K562 (cell line): ENCODE measurements around the gene ATP9B. TPM values are rescaled to one million over a fixed set of nuclear protein-coding genes. Genes with fewer than 3 reads are reported as not detected.

Source experiments
- ARID1B ChIP-seq: fragments of 450-650 bp; IDR thresholded peaks from 2 replicates; pipeline ENCODE4 v1.6.1; 2016; ENCODE audit warnings: antibody characterized with exemption, mild to moderate bottlenecking, inconsistent platforms
- CC2D1A ChIP-seq: fragments of 450-650 bp; IDR thresholded peaks from 2 replicates; pipeline ENCODE4 v1.6.1; 2017; ENCODE audit warnings: mild to moderate bottlenecking
- CREM ChIP-seq: IDR thresholded peaks from 2 replicates; pipeline ENCODE4 v1.6.1; 2014; ENCODE audit warnings: antibody characterized with exemption, low read depth
- E2F6 ChIP-seq, 2 experiments: IDR thresholded peaks; 2 replicates each; pipeline ENCODE4 v1.6.1; 2011; ENCODE audit warnings: borderline replicate concordance in 1 of 2, control low read depth in 1 of 2, low read depth in 1 of 2, low read length in 1 of 2, mild to moderate bottlenecking in 1 of 2, mixed read lengths in 1 of 2, moderate library complexity in 1 of 2; ENCODE audit not compliant: insufficient read depth in 1 of 2, insufficient read length in 1 of 2, poor library complexity in 1 of 2, severe bottlenecking in 1 of 2; ENCODE audit errors: extremely low read depth in 1 of 2
- EGR1 ChIP-seq: fragments of 450-650 bp; conservative IDR thresholded peaks from 2 replicates; pipeline ENCODE4 v1.6.1; 2017; ENCODE audit warnings: mild to moderate bottlenecking
- HIVEP1 ChIP-seq: fragments of 250-450 bp; sonication (Bioruptor Pico); IDR thresholded peaks from 2 replicates; pipeline ENCODE4 v1.4.0; 2020; ENCODE audit warnings: mild to moderate bottlenecking
- HNRNPLL ChIP-seq: fragments of 200-400 bp; formaldehyde crosslinking; IDR thresholded peaks from 2 replicates; pipeline ENCODE4 v1.6.1; 2017; ENCODE audit warnings: low read length, low read depth, mild to moderate bottlenecking; ENCODE audit not compliant: poor library complexity, severe bottlenecking
- ILF3 ChIP-seq: fragments of 450-650 bp; IDR thresholded peaks from 2 replicates; pipeline ENCODE4 v1.6.1; 2018; ENCODE audit warnings: antibody characterized with exemption, mild to moderate bottlenecking, moderate library complexity, borderline replicate concordance
- JUND ChIP-seq, 2 experiments: IDR thresholded peaks; 2 replicates in 1 of 2; 3 replicates in 1 of 2; pipeline ENCODE4 v1.6.1; 2011; ENCODE audit warnings: borderline replicate concordance in 2 of 2, low read depth in 2 of 2, low read length in 2 of 2, improper control_type of control experiment in 1 of 2, missing biosample characterization in 1 of 2, missing genetic modification characterization in 1 of 2, missing genetic modification reagents in 1 of 2
- KHSRP ChIP-seq: fragments of 450-650 bp; IDR thresholded peaks from 2 replicates; pipeline ENCODE4 v1.6.1; 2017
- MBD2 ChIP-seq: sonication (generic); IDR thresholded peaks from 2 replicates; pipeline ENCODE4 v1.6.1; 2016; ENCODE audit warnings: low read depth, borderline replicate concordance
- MEIS2 ChIP-seq: fragments of 450-650 bp; IDR thresholded peaks from 2 replicates; pipeline ENCODE4 v1.6.1; 2014; ENCODE audit warnings: mild to moderate bottlenecking; ENCODE audit not compliant: partially characterized antibody
- MYC ChIP-seq, 2 experiments: fragments of 250-450 bp in 1 of 2; sonication (Bioruptor Pico) in 1 of 2; IDR thresholded peaks; 2 replicates each; pipeline versions ENCODE4 v1.5.1 to v1.6.1; 2012 to 2021; ENCODE audit warnings: low read depth in 2 of 2, borderline replicate concordance in 1 of 2, improper control_type of control experiment in 1 of 2, low read length in 1 of 2, mild to moderate bottlenecking in 1 of 2, moderate library complexity in 1 of 2
- POU5F1 ChIP-seq: fragments of 150-350 bp; IDR thresholded peaks from 2 replicates; pipeline ENCODE4 v1.6.1; 2014; ENCODE audit warnings: borderline replicate concordance, low read length, low read depth, mild to moderate bottlenecking; ENCODE audit not compliant: partially characterized antibody
- RBM39 ChIP-seq: fragments of 200-400 bp; formaldehyde crosslinking; optimal IDR thresholded peaks from 2 replicates; pipeline ENCODE3; 2018; ENCODE audit warnings: low read depth, low read length
- SMARCE1 ChIP-seq: fragments of 450-650 bp; IDR thresholded peaks from 2 replicates; pipeline ENCODE4 v1.7.1; 2016; ENCODE audit warnings: mild to moderate bottlenecking
- TAL1 ChIP-seq: fragments of 450-650 bp; IDR thresholded peaks from 2 replicates; pipeline ENCODE4 v1.6.1; 2016; ENCODE audit warnings: mild to moderate bottlenecking
- TCF3 ChIP-seq: sonication (generic); formaldehyde crosslinking; IDR thresholded peaks from 2 replicates; pipeline ENCODE4 v1.4.0; 2020; ENCODE audit warnings: mild to moderate bottlenecking, missing genetic modification reagents
- TFAM ChIP-seq: fragments of 250-450 bp; sonication (Bioruptor Pico); conservative IDR thresholded peaks from 2 replicates; pipeline ENCODE4 v1.5.0; 2021; ENCODE audit warnings: mild to moderate bottlenecking, moderate library complexity
- TOE1 ChIP-seq, 2 experiments: fragments of 450-650 bp in 1 of 2; sonication (generic) in 1 of 2; formaldehyde crosslinking in 1 of 2; IDR thresholded peaks; 2 replicates each; pipeline versions ENCODE4 v1.7.1 to v1.8.0; 2016 to 2022; ENCODE audit warnings: borderline replicate concordance in 2 of 2, mild to moderate bottlenecking in 2 of 2, antibody characterized with exemption in 1 of 2, inconsistent platforms in 1 of 2, low read depth in 1 of 2, missing genetic modification reagents in 1 of 2, moderate library complexity in 1 of 2
- ZBTB2 ChIP-seq: fragments of 450-650 bp; IDR thresholded peaks from 2 replicates; pipeline ENCODE4 v1.6.1; 2016; ENCODE audit warnings: antibody characterized with exemption
- ZC3H8 ChIP-seq: fragments of 450-650 bp; IDR thresholded peaks from 2 replicates; pipeline ENCODE4 v1.6.1; 2017
- ZEB2 ChIP-seq: fragments of 450-650 bp; IDR thresholded peaks from 2 replicates; pipeline ENCODE4 v1.6.1; 2016
- ZNF740 ChIP-seq, 3 experiments: fragments of 200-800 bp in 1 of 3; sonication (Bioruptor generic) in 1 of 3; sonication (generic) in 1 of 3; formaldehyde crosslinking in 1 of 3; IDR thresholded peaks; 2 replicates each; pipeline versions ENCODE4 v1.6.1 to v1.8.0; 2016 to 2022; ENCODE audit warnings: mild to moderate bottlenecking in 2 of 3, missing compliant biosample characterization in 2 of 3, missing genetic modification characterization in 2 of 3, missing genetic modification reagents in 1 of 3
- ZNF766 ChIP-seq: fragments of 200-800 bp; sonication (Bioruptor generic); conservative IDR thresholded peaks from 2 replicates; pipeline ENCODE4 v1.6.1; 2016; ENCODE audit warnings: missing genetic modification characterization, missing compliant biosample characterization
- ZSCAN29 ChIP-seq: fragments of 450-650 bp; IDR thresholded peaks from 2 replicates; pipeline ENCODE4 v1.6.1; 2017
- polyA plus RNA-seq, 8 experiments: library from polyadenylated mRNA; depleted of rRNA in 4 of 8; stranded (reverse) in 5 of 8; unstranded in 3 of 8; fragments of >200 nt; fragmentation: Nextera tagmentation in 2 of 8; fragmentation: Illumina TruSeq in 1 of 8; extraction: Ambion mirVana in 2 of 8; extraction: Trizol in 1 of 8; gene quantifications; 2 replicates each; pipeline versions ENCODE4 v1.2.1 to v1.2.3, GENCODE V29; 2011 to 2014; ENCODE audit warnings: inconsistent platforms in 1 of 8, missing spikeins in 1 of 8
- total RNA-seq, 7 experiments: library from RNA; depleted of rRNA in 6 of 7; stranded (reverse); fragments of >200 nt in 6 of 7; fragmentation: Illumina TruSeq in 2 of 7; extraction: Trizol in 2 of 7; gene quantifications; 2 replicates each; pipeline versions ENCODE4 v1.2.1 to v1.2.3, GENCODE V29; 2011 to 2021; ENCODE audit warnings: low replicate concordance in 1 of 7

ATP9B gene
- total and polyA plus RNA-seq, 9 of the 15 experiments (the other 6 are each of a cell fraction or from before 2014, with no cell fraction given) = 0.66 to 13.2 (median 7.9) TPM

GRCh38 chr18:79259218-79259617, 190.0 kb downstream of the ATP9B start (continued):
- TF ChIP-seq E2F6 (IDR thresholded peaks at IDR 0.05; ENCODE audit: borderline replicate concordance in 1 of 2, extremely low read depth in 1 of 2, insufficient read depth in 1 of 2, insufficient read length in 1 of 2, low read depth in 1 of 2, low read length in 1 of 2, poor library complexity in 1 of 2, severe bottlenecking in 1 of 2) (no peak), HNRNPLL (no peak), CREM (0 out of 2 replicates have a peak, but pooled peaks have one; percentile 40), KHSRP (no peak), ZNF766 (CRISPR knock-in tag) (0 out of 2 replicates have a peak, but pooled peaks have one; percentile 20), MYC (IDR thresholded peaks at IDR 0.05; ENCODE audit: low read depth, low read length) (no peak), MYC (CRISPR knock-in tag; IDR thresholded peaks at IDR 0.05; ENCODE audit: borderline replicate concordance, low read depth) (no peak), POU5F1 (no peak), ARID1B (peak; percentile 93), ZBTB2 (peak; percentile 30; the same call in 1 of the 2 replicates), TAL1 (peak; percentile 86), HIVEP1 (CRISPR knock-in tag) (no peak), CC2D1A (0 out of 2 replicates have a peak, but pooled peaks have one; percentile 55), TFAM (CRISPR knock-in tag) (no peak), EGR1 (peak; percentile 87), ZC3H8 (no peak), ZSCAN29 (no peak), MBD2 (peak; percentile 44; the same call in 1 of the 2 replicates), TOE1 (IDR thresholded peaks at IDR 0.05; ENCODE audit: borderline replicate concordance) (no peak), TOE1 (CRISPR knock-in tag; IDR thresholded peaks at IDR 0.05; ENCODE audit: borderline replicate concordance, low read depth) (no peak), ZEB2 (peak; percentile 64; the same call in 1 of the 2 replicates), ILF3 (no peak), SMARCE1 (peak; percentile 84), MEIS2 (peak; percentile 8), TCF3 (CRISPR knock-in tag) (peak; percentile 94), ZNF740 (CRISPR knock-in tag; IDR thresholded peaks at IDR 0.05) (no peak), ZNF740 (tag; IDR thresholded peaks at IDR 0.05) (no peak), RBM39 (no peak), JUND (IDR thresholded peaks at IDR 0.05; ENCODE audit: borderline replicate concordance, low read depth, low read length) (peak; percentile 26; the same call in 1 of the 2 replicates), JUND (tag; IDR thresholded peaks at IDR 0.05; ENCODE audit: borderline replicate concordance, low read depth, low read length) (peak; percentile 39; the same call in 1 of the 3 replicates)
